HG03045 (cell line): ENCODE measurements around the gene PITPNC1.
"Not testable (repeated sequence)": the region's sequence is repeated elsewhere in the genome, so short reads cannot be mapped to it uniquely, and the experiment has no call there.

ENCODE experiments used
- ATAC-seq: cut with Tn5 transposase; IDR thresholded peaks from one replicate; pipeline ENCODE4 v1.9.1; 2021; ENCODE audit warnings: mild to moderate bottlenecking, moderate library complexity; ENCODE audit not compliant: unreplicated experiment

Gene PITPNC1

DNA sequence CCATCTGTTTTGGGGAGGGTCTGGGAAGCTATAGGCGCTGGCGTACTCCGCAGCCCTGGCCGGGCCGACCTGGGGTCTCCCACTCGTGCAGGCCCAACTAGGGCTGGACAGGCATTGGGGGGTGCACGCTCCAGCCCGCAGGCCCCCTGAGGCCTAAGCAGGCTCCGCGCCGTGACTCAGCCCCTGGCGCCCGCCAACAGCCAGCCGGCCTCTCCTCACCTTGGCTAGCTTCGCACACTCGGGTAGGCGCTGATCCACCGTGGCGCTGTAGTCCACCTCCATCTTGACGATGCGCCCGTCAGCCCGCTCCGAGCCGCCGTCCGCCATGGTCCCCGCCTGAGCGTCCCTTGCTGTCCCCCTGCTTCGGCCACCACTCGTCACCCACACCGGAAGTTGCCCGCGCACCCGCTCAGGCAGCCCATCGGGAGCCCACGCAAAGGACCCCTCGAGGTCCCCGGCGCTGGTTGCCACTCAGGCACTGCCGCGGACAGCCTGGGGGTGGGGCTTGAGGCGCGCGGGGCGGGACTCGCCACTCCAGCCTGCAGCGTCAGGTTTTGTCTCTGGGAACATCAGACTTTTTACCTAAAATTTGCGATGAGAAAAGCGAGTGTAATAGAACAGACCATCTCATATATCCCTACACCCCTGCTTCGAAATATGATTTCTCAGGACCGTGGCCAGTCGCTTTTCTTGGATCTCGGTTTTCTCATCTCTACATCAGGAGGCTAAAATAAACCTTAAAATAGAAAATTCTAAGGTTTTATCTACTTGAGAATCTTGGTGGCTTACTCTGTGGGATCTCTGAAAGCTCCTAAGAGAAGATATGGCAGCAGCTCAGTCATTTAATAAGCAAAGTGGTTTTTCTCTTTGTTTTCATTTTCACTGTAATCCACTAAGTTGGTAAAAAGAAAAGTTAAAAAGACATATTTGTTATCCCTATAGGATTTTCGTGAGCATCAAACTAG lies 10.6 kb upstream of the PITPNC1 start, which contains the start of gene PSMD12:
Gene PSMD12, minus strand, starts transcription at position 385 of the 965 bp plus-strand sequence. Its CDS starts 58 bp downstream, at position 327.
- peak; percentile 83 for ATAC-seq

DNA sequence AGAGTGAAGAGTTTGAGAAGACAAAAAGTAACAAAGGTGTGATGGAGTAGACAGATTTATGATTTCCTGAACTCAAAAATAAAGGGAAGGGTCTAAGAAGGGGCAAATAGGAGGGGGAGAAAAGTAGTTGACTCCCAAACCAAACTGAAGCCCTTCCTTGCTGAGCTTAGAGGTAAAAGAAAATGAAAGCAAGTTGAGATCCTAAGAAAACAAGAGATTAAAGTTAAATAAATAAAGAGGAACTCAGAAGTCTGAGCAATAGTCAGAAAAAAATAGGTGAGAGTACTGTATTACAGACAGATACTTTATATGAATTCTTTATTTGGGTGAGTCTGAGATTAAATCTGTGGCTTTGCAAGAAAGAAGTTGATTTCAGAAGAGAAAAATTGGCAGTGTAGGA lies 7.4 kb upstream of the PITPNC1 start:
- no peak for ATAC-seq

DNA sequence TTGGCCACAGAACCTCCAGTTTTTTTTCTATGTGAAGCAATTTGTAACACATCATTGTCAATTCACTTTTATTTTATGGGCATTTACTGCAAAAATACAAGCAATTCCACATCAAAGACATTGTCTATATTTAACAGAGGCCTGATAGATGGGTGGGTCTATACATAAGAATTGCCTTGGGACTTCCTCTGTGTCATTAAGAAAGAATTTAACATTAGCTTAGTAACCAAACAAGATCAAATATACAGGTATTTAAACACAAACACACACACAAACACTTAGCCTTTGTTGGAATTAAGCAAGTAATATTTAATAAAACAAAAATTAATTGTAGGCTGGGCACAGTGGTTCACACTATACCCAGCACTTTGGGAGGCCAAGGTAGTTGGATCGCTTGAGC lies 4.3 kb upstream of the PITPNC1 start:
- ATAC-seq = no peak

DNA sequence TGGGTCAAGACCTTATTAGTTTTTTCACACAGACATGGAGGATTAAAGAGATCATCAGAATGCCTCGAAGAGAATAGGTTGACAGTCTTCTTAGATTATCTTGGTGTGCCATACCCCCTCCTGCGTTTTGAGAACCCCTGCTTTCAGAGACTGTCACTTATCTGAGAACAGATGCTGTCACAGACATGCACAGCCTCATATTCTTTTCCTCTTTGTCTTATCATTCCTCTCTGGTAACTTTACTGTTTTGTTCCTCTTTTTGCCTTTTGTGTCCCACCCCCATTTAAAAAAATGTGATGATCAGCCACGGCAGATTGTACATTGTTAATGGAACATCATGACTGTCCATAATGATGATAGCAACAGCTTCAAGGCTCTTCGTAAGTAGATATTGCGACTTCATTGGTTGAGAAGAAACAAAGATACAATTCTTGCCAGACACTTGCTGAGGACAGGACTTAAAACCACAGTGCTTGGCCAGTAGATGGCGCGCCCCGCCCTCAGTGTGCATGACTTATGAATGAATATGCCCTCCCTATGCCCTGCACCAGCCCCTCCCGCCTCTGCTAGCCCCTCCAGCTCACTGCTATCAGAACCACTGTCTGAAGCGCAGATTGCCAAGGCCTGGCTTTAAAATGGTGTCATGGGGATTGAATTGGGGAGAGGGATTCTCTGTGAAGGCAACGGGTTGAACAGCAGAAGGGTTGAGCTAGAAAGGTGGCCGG lies 2.6 kb upstream of the PITPNC1 start:
- no peak for ATAC-seq

DNA sequence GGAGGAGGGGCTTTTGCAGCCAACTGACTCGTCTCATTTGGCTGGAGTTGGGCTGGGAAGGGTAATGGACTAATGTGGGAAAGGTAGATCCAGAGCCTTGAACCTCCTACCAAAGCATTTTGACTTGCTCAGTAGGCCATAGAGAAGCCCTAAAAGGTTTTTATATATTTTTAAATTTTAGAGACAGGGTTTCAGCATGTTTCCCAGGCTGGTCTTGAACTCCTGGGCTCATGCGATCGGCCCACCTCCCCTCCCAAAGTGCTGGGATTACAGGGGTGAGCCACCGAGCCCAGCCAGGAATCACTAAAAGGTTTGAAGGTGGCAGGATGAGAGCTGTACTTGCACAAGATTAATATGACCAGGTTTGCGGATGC lies 2.0 kb upstream of the PITPNC1 start:
- ATAC-seq = no peak

DNA sequence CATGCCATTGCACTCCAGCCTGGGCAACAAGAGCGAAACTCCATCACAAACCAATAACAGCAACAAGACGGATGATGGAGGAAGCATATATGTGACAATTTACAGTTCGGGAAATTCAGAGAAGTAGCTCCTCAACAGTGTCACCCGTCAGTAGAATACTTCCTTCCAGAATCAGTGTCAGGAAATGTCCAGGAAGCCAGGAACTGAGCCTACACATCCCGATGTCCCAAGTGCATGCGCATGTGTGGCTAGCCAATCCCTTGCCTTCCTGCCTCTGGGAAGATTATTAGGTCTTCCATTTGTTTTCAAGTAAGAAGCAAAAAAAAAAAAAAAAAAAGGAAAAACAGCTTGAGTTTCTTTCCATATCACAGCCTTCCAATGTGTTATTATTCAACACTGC lies 1.4 kb upstream of the PITPNC1 start:
- ATAC-seq = no peak

DNA sequence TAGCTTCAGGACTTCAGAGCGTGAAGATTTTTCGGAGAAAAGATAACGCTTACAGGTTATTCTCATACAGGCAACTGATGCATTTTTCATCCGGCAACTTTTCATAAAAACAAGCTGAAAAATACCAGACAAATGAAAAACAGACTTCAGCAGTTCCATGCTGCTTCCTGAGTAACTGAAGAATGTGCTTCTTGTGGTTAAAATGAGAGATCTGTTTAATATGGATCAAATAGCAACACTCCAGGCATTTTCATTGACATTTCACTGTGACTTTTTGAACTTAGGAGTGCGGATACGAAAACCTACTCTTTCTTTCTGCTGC lies 705 bp upstream of the PITPNC1 start:
- no peak for ATAC-seq

DNA sequence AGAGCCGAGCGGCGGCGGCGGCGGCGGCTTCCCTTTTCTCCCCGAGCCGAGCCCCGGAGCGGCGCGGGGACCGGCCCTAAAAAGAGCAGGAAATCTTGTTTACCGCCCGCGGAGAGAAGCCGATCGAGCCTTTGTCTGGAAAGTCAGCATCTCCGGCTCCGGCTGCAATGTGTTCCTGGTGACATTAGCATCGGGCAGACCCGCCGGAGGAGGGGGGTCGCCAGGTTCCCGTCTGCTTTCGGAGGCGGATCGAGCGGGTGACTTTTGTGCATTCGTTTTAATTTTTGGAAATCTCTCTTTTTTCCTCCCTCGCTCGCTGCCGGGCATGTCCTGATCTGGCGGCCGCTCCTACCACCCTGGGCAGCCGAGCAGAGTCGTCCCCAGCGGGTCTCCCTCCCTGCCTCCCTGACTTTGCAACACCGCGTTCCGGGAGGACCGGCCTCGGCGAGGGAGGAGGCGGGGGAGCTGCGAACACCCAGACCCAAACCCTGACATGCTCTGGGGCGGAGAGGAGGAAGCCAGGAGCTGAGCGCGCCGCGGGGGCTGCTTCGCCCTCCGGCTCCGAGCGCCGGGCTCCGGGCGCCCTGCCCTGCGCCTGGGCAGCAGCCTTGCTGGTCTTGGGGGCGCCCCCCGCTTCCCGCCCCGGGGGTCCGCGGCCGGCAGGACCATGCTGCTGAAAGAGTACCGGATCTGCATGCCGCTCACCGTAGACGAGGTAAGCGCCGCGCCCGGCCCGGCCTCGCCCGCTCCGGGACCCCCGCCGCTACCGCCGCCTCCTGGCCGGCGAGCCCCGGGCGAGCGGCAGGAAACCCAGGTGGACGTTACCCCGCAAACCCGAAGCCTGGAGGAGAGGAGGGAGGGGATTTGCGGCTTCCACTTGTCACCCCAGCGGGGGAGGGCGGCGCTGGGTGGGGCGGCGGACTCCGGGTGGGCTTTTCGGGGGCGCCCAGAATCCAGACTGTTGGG lies 690 bp downstream of the PITPNC1 start:
- ATAC-seq = peak; percentile 25

DNA sequence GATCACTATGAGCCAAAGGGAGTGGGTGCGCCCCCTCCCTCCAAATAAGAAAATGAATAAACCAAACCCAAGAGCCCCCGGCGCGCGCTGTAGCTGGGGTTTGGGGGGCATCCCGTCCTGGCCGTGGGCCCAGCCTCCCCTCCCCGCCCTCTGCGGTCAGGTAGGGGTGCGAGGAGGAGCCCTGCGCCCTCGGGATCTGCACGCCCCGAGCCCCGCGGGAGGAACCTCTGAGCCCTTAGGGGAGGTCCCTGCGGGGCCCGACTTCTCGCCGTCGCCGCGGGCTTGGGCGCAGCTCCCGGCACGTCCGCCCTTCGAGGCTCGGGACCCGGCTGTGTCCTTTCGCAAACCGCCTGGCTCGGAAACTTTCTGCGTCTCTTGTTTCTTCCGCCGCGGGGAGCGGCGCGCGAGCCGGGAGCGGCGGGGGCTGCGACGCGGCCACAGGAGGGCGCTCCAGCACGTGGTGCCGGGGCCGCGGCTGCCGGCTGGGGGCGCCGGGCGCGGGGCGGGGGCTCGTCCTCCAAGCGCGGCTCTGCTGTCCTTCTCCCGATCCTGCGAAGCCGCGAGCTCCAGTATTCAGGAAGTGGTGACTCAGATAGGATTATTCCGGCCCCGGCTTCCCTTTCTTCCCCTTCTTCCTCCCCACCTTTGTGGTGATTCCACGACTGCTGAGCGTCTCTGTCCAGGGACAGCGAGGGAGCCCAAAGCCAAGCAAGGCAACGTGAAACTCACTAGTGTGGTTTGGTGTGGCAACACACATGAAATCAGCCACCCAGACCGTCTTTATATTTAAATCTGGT lies 1.6 kb downstream of the PITPNC1 start:
- ATAC-seq = peak; percentile 34

DNA sequence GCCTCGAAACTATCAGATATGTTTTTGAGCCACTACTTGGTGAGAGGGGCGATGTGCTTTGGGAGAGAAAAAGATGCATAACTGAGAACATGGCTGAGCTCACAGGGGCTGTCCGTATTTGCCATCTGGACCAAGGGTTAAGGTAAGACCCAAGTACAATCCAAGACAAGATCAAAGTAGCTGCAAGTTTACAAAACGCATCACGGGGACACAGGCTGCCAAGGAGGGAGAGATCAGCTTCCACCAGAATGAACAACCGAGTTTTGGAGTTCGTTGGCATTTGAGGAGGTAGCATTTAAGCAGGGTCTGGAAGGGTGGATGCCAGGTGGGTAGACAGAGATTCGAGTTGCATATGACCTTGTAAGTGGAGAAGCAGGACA lies 2.2 kb downstream of the PITPNC1 start:
- no peak for ATAC-seq

DNA sequence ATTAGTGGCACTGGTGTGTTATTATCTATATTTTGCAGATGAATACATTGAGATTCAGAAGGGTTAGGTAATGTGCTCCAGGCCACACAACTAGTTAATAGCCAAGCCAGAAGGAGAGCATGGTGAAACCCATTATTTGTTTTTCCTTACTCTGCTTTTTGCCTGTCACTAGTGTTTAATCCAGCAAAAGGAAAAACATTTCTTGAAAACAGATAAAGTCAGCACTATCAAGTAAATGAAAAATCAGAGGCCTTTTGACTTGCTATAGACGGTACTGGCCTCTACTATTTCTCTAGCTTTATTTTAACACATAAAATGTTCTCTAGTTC lies 4.8 kb downstream of the PITPNC1 start:
- ATAC-seq = no peak

DNA sequence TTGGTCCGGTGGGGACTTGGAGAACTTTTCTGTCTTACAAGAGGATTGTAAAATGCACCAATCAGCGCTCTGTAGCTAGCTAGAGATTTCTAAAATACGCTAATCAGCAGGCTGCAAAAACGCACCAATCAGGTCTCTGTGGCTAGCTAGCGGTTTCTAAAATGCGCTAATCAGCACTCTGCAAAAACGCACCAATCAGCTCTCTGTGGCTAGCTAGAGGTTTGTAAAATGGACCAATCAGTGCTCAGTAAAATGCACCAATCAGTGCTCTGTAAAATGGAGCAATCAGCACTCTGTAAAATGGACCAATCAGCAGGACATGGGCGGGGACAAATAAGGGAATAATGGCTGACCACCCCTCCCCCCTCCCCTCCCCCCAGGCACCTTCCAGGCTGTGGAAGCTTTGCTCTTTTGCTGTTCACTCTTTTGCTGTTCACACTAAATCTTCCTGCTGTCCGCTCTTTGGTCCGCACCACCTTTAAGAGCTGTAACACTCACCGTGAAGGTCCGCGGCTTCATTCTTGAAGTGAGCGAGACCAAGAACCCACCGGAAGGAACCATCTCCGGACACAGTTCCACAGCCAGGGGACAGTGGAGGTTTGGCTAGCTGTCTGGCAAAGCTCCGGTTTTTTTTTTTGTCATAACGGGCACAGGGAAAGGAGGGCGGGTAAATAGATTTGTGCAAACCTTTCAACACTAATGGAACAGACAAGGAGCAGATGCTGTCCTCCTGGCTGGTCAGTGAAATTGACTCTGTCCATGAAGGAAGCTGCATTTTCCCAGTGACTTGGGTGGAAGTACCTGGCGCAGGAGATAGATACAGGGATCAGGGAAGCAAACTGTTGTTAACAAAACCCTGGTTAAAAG lies 8.3 kb downstream of the PITPNC1 start:
- ATAC-seq = no peak

DNA sequence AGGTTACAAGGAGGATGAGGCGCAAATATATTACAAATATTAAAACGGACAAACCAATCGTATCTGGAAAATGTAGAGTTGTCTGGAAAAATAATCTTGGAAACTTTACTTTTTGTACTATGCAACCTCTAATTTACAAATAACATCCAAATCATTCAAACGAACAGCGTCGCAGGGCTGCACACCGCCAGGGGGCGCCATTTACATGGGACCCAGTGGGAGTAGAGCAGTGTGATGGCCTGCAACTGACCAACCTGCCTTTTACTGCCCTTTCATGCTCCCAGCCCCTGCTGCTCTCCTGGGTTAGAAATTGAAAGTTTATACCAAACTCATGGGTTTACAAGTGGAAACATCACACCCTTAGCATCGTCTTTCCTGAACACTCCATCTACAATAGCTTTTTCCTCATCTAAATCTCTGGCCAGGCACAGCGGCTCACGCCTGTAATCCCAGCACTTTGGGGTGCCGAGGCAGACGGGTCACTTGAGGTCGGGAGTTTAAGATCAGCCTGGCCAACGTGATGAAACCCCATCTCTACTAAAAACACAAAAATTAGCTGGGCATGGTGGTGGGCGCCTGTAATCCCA lies 10.0 kb downstream of the PITPNC1 start:
- no peak for ATAC-seq

DNA sequence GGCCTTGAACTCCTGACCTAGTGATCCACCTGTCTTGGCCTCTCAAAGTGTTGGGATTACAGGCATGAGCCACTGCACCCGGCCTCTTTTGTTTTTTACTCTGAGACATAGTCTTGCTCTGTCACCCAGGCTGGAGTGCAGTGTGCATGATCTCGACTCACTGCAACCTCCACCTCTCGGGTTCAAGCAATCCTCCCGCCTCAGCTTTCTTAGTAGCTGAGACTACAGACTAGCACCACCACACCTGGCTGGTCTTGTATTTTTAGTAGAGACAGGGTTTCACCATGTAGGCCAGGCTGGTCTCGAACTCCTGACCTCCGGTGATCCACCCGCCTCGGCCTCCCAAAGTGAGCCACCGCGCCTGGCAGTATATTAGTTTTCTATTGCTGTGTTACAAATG lies 11.5 kb downstream of the PITPNC1 start:
- ATAC-seq = not testable (repeated sequence)

DNA sequence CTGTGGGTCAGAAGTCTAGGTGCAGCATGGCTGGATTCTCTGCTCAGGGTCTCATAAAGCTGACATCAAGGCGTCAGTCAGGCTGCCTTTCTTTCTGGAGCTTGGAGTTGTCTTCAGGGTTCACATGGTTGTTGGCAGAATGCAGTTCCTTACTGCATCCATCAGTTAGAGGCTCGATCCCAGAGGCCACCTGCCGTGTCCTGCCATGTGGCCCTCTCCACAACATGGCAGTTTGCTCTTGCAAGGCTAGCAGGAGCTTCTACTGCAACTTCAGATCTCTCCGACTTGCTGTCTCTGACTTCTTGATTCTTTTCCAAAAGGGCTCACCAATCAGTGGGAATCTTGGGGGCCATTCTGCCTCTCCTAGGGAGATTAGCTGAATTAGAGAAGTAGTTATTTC lies 11.9 kb downstream of the PITPNC1 start:
- ATAC-seq = no peak

DNA sequence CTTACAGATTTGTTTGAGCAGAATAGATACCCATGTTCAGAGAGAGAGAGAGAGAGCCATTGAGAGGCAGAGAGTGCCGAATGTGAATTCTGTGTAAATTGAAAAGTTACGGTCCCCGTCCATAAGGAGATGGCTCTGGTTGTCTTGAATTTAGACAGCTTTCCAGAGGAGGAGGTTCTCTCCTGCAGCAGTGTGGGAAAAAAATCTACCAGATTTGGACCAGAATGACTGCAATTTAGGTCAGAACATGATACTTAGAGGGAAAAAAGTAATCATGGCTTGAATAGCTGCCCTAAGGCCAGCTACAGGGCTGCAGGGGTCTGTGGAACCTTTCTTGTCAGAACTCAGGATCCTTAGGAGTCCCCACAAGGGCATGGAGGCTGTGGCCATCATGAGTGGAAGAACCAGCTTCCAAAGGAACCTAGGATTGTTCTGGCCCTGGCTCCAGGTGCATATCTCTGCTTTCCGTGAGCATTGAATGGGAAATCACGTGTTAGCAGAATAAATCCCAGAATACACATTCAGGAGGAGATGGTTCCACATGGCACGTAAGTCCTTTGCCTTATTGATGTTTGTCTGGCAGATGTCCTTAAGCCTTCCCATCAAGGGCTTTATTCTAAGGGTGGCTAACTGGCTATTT lies 13.0 kb downstream of the PITPNC1 start:
- ATAC-seq = no peak

DNA sequence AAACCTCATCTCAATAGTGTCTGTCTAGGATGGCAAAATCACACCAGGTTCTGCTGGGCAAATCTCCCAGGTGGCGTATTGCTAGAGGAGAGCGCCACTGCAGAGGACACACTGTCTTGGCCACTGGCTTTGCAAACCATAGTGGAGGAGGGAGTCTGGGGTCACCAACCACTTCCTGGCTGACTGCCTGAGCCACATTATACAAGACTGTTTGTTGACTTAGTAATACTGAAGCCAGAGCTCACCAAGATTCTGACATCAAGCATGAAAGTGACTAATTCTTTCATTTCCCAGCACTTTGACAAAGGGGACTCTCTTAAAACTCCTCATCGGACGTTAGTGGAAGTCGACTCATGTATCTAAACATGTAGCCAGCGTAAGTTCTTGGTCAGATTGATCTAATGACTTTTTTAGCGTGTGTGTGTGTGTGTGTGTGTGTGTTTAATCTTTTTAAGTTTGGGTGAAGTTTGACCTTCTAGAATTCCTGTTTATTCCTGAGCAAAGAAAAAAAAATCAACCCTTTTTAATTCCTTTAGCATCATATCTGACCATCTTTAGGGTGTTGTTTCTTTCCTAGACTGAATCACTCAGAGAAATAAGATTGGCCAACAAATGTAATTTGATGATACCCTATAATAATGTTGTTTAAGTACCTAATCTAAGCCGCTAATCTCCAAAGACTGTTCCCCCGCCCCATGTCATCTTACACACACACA lies 13.7 kb downstream of the PITPNC1 start:
- peak; percentile 84 for ATAC-seq

DNA sequence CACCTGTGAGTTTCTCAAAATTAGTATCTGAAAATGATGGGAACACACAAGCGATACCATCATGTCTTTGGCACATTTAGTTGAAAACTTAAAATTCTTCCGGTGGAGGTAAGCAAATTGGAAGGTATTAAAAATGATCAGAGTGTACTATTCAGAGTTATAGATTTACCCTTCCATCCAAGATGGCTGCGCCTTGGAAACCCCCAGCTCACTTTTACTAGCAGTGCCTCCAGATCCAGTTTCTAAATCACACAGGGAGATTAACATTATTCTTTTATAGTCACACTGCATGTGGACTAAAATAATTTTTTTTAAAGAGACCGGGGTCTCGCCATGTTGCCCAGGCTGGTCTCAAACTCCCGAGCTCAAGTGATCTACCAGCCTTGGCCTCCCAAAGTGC lies 15.0 kb downstream of the PITPNC1 start:
- ATAC-seq = no peak
